GM18519 (cell line): ENCODE results near the gene SEMA4F.
"Not testable (repeated sequence)": the region's sequence is repeated elsewhere in the genome, so short reads cannot be mapped to it uniquely, and the experiment has no call there.

Experiments used
- ATAC-seq: cut with Tn5 transposase; IDR thresholded peaks from one replicate; pipeline ENCODE4 v1.9.1; 2021; ENCODE audit warnings: mild to moderate bottlenecking, moderate library complexity; ENCODE audit not compliant: unreplicated experiment, low FRiP score

Gene SEMA4F, protein sequence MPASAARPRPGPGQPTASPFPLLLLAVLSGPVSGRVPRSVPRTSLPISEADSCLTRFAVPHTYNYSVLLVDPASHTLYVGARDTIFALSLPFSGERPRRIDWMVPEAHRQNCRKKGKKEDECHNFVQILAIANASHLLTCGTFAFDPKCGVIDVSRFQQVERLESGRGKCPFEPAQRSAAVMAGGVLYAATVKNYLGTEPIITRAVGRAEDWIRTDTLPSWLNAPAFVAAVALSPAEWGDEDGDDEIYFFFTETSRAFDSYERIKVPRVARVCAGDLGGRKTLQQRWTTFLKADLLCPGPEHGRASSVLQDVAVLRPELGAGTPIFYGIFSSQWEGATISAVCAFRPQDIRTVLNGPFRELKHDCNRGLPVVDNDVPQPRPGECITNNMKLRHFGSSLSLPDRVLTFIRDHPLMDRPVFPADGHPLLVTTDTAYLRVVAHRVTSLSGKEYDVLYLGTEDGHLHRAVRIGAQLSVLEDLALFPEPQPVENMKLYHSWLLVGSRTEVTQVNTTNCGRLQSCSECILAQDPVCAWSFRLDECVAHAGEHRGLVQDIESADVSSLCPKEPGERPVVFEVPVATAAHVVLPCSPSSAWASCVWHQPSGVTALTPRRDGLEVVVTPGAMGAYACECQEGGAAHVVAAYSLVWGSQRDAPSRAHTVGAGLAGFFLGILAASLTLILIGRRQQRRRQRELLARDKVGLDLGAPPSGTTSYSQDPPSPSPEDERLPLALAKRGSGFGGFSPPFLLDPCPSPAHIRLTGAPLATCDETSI

DNA sequence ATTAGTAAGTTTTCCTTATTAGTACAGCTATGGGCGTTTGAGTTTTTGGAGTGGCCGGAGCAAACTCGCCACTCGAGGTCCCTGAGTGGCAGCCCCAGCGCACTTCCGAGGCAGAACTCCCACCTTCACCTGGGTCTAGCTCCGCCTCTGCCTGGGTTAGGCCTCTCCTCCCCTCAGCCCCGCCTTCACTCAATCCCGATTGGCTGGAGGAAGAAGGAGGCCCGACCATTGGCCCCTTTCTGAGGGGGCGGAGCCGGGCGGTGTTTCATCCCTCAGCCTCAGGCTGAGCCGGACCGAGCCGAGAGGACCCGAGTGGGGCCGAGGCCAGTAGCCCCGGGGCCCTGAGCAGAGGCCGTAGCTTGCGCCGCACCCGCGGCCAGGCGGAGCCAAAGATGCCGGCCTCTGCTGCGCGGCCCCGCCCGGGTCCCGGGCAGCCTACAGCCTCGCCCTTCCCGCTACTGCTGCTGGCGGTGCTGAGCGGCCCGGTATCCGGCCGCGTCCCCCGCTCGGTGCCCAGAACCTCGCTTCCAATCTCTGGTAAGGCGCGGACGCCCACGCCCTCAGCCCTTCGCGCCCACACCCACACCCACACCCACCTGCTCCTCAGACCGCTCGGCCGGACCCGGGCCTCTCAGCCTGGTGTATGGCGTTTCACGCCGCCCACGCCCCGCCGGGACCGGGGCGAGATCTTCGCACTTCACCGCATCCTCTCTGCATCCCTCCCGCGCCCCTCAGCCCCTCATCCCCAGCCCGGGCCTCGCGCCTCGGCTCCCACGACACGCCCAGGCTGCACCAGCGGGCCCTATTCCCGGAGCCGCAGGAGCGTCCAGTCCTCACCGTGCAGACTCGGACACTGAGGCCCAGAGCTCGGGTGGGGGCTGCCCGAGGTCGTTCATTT lies at the start of gene SEMA4F:
Gene SEMA4F (plus strand): TSS at position 263 of the 898 bp plus-strand sequence. CDS start 130 bp downstream, at position 393.
- ATAC-seq, result peak; percentile 99

DNA sequence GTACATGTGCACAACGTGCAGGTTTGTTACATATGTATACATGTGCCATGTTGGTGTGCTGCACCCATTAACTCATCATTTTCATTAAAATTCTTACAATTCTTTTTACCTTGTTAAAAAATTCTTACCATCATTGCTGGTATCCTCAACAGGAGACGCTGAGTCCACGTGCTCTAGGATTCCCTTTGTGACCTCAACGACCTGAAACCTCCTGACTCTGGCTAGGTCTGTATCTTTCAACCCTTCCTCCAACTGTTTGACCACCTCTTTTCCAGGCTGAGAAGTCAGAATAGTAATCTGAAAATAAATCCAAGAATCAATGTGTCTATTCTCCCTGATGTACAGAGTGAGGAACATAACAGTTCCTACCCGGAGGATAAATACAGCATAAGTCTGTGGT lies 47.1 kb upstream of the SEMA4F start:
- ATAC-seq, result no peak

DNA sequence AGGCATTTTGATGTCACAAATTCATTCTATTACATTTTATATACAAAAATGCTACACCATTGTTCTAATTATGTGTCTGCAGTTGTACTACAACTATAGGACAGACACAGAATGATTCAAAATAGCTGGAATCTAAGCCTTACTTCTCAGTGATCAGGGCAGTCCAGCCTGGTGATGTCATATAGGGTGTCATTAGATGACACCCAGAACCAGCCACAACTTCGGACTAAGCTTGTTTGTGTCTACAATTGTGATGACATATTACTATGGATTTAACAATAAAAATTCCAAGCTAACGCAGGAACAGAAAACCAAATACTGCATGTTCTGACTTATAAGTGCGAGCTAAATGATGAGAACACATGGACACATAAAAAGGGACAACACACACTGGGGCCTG lies 36.9 kb upstream of the SEMA4F start:
- no peak for ATAC-seq

DNA sequence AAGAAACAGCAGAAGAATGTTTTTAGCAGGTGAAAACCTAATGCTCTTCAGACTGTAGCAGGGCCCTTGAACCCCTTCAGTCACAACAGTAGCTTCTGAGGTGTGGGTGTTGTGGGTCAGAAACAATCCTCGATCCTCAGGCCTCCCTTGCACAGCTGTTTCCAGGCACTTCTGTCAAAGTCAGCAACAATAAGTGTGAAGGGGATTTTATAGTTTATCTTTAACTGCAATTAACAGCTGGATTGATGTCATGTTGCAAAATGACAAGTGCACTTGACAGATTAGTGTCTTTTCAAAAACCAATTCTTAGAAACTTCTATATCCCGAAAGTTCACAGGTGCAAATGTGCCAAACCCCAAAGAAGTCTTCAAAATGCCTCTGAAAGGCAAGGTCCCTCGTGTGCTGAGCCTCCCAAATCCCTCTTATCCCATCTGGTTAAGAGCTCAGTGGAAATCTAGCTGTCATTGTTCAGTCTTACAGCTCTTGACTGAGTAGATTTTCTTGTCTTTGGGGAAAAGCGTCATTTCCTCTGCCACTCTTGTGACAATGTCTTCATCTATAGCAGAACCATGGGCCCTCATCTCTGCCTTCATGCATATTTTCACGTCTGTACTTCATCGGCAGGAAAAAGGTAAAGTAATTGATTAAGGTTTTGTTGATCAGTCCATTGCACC lies 35.5 kb upstream of the SEMA4F start:
- ATAC-seq, result no peak

DNA sequence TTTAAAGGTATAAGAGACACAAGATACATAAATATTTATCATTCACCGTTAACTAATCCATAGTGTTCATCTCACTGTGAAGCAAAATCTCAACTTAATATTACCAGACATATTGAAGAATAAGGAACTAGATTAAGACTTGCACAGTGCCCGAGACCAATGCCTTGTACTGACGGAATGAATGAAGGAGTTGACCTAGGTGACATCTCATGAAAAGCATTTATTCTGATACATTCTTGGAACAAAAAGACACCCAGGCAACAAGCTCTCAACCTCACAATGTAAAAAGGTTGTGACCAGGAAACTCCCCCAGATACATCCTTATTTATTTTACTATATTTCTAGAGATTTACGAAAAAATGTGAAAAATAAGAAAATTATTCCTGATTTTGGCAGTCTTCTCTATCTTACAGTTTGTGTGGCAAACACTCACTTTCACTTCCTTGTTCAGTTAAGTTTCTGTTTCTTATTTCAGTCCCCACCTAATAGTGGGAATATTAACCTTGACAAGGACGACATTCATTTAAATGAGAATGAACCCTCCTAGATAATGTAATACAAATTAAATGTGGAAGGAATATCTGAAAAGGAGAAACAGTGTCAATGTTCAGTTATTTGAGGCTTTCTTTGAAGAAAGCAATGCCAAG lies 34.3 kb upstream of the SEMA4F start:
- no peak for ATAC-seq

DNA sequence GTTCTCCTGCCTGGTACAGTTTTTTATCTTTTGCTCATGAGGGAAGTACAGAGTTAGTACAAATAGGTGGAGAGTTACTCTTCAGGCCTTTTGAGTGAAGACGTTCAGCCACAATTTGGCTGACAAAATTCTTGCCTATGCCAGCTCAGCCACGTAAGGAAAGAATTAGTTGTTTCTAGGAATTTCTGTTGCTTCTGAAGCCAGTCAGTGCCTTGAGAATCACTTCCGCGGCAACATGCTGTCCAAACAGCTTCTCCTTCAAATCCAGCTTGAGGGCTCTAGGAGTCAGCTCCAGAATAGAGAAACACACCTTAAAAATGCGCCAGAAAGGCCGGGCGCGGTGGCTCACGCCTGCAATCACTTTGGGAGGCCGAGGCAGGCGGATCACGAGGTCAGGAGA lies 33.4 kb upstream of the SEMA4F start:
- no peak for ATAC-seq

DNA sequence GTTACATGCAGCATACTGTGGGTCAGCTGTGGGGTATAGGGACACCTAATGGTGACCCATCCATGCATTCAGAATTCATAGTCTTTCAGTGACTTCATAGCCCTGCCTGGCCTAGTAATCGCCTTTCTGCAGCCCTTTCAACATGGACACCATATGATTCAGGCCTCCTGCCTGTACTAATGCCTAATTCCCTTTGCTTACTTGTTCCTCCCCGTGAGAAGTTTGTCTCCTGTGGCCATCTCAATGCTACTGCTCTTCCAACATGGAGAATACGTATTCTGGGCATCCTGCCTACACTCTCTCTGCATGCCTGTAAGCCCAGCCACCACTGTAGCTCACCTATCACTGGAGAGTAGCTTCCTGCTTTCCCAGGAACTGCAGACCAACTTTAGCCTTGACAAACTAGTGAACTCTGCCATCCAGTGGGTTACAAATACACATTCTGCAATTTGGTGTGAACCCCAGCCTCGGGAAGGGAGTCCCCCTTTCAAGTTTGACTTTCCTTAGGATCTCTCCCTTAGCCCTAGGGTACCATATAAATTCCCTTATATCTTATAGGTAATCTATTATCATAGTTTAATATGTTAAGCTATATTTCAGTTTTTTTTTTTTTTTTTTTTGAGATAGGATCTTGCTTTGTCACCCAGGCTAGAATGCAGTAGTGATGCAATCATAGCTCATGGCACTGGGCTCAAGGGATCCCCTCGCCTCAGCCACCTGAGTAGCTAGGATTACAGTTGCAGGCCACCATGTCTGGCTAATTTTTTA lies 28.2 kb upstream of the SEMA4F start:
- no peak for ATAC-seq

DNA sequence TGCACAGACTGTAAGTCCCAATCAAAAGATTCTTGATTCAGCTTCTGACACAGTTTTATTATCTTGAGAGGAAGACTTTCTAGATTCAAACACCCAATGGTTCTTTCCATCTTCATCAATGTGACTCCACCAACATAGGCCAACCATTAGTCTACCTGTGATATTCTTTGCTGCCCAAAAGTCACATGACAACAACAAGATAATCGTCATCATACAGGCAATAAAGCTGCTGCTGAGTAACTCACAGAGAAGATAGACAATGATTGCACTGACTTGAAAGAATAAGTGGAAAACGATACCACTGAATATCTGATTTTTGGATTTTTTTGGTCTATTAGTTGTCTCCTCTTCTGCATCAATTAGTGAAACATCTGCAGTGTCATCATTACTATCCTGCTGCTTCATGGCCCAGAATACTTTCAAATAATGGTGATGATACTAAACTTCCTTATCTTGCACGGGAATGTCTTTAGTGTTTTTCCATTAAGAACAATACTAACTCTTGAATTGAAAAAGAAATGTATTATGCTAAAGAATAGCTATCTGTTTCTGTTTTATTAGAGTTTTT lies 25.4 kb upstream of the SEMA4F start:
- ATAC-seq, result no peak

DNA sequence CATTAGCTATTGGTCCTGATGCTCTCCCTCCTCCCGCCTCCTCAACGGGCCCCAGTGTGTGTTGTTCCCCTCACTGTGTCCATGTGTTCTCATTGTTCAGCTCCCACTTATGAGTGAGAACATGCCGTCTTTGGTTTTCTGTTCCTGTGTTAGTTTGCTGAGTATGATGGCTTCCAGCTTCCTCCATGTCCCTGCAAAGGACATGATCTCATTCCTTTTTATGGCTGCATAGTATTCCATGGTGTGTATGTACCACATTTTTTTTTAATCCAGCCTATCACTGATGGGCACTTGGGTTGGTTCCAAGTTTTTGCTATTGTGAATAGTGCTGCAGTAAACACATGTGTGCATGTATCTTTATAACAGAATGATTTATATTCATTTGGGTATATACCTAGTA lies 23.6 kb upstream of the SEMA4F start:
- ATAC-seq, result not testable (repeated sequence)

DNA sequence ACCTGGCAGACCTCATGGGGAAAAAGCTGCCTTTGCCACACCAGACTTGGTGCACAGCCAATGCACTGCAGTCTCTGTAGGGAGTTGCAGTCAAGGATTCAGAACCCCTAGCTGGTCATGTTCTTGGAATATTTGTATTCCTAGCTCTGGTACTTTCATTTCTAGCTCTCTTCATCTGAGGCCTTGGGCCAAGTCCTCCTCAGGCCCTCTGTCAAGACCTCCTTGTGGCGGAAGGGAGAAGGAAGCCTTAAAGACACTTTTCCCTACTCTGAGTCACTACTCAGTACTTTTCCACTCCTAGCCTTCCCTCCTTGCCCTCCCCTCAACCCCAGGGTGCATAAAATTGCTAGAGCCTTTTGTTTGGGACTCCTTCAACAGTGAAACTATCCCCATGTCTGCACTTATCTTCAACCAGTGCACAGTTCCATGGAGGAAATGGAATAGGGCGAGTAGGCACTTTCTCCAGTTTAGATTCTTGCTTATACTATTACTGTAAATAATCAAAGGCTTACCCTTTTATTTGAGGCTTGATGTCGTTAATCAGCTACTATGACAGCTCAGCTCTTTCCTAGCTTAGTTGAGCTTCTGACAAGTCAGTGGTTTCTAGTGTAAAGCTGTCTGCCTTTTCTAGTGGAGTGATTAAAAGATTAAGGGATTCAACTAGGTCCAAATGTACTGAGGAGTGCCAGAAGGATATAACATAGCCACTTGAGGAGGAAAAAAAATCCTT lies 21.7 kb upstream of the SEMA4F start:
- no peak for ATAC-seq

DNA sequence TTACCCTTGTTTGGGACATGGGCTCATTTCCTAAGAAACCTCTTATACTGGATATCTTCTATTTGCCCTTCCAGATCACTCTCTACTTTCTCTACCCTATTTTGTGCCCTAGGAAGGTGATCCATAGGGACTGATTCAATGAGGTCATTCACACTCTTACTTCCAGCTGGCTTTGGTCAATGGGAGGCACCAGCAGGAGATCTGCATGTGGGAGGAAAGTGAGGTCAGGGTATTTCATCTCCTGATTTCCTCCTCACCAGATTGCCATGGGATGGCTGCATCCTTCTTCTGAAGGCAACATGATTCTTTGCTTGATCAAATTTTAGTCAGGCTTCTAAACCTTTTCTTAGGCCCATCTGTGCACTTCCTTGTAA lies 21.1 kb upstream of the SEMA4F start:
- no peak for ATAC-seq

DNA sequence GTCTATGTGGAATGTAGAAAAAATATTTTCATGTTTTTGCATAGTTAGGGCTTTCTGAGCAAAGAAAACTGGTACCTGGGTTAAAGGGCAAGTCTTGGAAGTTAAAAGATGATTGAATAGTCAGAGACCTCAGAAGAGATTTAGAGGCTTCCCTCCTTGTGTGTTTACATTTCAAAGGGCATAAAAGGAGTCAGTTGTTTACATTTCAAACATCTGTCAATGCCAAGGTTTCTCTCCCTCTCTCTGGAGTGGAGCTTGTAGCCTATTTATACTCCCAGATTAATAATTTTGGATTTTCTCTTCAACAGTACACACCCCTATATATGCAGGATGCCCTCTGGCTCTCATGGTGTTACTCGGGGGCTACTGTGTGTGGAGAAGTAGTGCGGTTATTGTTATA lies 14.5 kb upstream of the SEMA4F start:
- ATAC-seq, result no peak

DNA sequence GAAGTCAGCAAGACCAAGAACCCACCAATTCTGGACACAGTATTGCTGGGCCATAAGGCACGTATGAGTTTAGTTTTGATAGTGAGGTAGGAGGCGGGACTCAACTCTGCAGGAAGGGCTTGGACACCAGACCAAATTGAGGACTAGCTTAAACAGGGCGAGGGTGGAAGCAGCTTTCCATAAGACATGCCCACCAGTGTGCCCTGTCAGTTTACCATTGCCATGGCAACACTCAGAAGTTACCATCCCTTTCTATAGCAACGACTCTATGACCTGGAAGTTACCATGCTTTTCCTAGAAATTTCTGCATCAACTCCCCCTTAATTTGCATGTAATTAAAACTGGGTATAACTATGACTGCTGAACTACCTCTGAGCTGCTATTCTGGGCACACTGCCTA lies 8.7 kb upstream of the SEMA4F start:
- ATAC-seq, result no peak

DNA sequence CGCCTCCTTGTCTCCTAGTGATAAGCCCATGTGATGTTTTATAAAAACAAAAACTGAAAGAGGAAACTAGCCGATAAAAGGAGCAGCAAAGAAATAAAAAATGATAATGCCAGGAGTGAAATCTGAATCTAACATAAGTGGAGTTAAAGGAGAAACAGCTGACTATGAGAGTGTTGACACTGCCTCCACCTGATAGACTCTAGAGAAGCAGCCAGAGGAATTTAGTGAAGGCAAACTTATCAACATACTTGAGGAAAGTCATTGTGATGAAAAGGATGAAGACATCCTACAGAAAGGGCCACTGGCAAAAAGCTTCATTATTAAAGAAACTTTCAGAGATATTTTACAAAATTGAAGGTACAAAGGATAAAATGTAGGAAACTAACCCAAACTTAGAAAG lies 7.8 kb upstream of the SEMA4F start:
- no peak for ATAC-seq

DNA sequence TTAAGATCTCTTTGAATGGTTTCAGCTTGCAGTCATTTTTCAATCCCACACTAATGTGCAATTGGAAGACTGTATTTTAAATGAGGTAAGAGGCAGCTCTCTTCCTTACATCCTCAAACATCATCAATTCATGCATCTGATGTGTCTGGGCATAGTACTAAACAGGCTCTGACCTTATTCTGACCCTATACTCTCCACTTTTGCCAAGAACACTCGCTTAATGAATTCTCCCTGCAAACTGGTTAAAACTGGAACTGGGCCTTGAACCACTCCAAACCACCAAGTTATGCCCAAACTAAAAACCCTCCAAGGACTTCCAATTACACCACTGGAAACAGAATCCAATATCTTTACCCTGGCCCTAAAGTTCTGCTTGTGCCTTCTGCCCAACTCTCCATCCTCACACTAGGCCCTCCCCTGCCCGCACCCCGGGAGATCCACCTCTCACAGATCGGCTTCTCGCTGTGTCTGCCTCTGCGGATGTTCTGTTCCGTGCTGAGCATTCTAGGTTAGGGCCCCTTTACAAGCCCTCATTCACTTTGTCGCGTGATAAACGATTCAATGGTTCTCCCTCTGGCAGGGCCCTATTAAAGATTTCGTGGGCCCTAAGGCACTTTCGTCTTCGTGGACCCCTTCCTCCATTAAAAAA lies 7.1 kb upstream of the SEMA4F start:
- ATAC-seq, result no peak

DNA sequence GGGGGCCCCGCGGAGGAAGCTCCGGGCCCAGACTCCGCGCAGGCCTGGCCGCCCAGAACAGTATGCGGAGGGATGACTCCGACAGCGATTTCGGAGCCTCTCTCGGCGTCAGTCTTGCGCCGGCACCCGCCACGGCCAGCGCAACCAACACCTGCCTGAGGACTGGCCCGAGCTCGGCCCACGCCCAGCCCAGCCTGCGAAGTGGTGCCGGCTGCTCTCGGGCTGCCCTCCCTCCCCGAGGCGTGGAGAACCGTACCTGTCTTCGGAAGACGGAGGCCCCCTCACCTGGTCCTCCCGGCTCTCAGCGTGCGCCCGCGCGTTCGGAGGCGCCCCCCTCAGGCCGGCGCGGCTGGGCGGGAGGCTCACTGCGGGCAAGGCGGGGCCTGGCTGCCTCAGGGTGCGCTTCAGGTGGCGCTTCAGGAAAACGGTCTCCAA lies 6.0 kb upstream of the SEMA4F start, which contains the start of gene M1AP:
Gene M1AP (minus strand): TSS at position 322 of the 435 bp plus-strand sequence. CDS start 8,055 bp downstream, outside the sequence.
- no peak for ATAC-seq

DNA sequence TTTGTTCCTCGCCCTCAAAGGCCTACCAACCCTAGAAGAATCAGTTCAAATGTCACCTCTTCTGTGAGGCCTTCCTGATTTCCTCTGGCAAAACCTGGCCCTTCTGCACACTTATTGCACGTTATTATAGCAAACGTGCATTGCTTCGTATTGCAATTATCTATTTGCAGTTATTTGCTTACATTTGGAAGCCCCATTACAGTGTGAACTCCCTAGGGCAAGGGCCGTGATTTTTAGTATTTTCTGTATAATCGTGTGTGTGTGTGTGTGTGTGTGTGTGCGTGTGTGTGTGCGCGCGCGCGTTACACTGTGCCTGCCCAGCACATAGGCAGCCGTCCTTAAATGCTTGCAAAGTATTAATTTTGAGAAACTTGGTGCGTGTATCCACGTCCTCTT lies 460 bp upstream of the SEMA4F start:
- peak; percentile 7 for ATAC-seq
